Cortex of kidney (tissue), 1 donor: Measurements from ENCODE around the gene ETV6.

ENCODE experiments used
- DNase-seq: peaks from one replicate; lab custom pipeline; 2025; lab: John Stamatoyannopoulos, UW

ETV6 gene

DNA sequence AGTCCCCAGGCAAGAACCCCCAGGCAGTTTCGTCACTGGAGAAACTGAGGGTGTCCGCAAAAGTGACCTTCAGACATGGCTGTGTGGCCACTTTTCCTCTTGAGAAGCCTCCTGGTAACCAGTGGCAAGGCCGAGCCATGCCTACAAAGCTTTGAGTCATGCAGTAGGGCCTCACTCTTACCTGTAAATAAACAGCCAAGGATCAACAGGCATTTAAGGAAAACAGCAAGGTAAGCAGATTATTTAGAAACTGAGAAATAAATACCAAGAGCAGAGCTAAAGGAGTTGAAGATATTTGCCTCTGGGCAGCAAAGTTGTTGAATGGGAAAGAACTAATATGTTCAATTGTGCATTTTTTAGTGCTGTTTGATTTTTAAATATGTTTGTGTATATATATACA lies 280.2 kb downstream of the ETV6 start:
- no peak for DNase-seq

DNA sequence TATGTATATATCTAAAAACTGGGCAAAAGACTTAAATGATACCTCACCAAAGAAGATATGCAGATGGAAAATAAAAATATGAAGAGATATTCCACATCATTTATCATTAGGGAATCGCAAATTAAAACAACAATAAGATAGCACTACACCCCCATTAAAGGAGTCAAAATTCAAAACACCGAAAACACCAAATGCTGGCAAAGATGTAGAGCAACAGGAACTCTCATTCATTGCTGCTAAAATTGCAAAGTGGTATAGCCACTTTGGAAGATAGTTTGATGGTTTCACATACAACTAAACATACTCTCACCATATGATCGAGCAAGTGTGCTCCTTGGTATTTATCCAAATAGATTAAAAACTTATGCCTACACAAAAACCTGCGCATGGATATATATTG lies 289.7 kb downstream of the ETV6 start:
- DNase-seq: no peak

DNA sequence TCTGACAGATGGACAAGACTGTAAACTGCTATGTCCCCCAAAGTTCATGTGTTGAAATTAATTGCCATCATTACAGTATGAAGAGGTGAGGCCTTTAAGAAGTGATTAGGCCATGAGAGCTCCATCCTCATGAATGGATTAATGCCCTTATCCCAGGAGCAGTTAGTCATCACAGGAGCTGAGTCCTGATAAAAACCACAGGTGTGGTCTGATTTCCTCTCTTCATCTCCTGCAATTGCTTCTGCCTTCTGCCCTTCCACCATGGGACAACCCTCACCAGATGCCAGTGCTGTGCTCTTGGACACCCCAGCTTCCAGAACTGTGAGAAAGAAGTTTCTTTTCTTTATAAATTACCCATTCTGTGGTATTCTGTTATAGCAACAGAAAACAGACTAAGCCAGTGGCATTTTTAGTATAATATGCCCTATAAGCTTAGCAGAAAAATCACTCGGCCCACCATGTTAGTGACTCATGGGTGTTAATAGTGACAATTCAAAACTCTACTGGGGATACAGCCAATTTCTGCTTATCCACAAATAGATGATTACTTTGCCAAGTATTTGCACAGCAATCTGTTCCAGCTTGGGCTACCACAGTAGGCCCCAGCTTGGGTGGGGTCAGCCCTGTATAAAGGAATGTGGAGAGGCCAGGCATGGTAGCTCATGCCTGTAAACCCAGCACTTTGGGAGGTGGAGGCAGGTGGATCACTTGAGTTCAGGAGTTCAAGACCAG lies 292.3 kb downstream of the ETV6 start:
- DNase-seq: no peak

DNA sequence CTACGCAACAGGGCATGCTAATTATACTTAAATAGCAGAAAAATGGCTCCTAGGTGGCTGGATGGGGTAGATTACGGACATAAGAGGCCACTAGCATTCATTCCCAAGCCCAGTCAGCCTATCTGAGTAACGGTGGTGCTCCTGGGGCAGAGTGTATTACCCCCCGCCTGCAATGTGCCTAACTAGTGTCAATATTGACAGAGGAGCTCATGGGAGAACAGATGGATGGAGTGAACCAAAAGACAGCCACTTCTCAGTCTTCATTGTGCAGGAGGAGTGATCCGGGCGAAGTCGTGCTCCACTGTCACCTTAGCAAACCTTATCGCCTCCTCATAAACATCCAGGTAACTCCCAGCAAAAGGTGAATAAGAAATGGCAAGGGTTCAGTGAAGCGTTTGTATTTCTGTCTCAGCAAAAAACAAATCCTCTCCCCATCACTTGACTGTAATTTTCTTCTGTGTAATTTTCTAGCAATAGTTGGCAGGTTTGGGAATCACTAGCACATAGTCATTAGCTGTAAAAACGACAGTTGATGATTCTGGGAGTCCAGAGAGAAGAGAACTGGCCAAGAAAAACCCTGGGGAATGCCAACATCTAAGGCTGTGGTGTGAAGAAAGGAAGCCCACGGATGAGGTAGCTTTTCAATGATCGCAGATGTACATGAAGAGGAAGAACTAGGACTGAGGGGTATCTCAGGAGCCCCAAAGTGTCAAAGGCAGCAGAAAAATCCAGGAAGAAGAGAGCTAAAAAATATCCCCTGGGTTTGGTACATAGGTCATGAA lies 294.6 kb downstream of the ETV6 start:
- DNase-seq: no peak
